Activated CD8-positive, alpha-beta memory T cell treated with anti-CD3 and anti-CD28 coated beads, Interleukin-2, amount 50 U/mL, for 24 hours (primary cell): ENCODE measurements around the gene LYRM2.

Experiments
- DNase-seq: peaks from one replicate; pipeline ENCODE4 v3.0.0-alpha.2; 2020; ENCODE audit errors: extremely low read depth

The LYRM2 gene

GRCh38 chr6:89638320-89639195 is at the start of gene LYRM2:
Gene LYRM2, minus strand, starts transcription at chr6:89638747. Its CDS starts 31 bp downstream, at chr6:89638716.
- DNase-seq: peak; percentile 76

DNA sequence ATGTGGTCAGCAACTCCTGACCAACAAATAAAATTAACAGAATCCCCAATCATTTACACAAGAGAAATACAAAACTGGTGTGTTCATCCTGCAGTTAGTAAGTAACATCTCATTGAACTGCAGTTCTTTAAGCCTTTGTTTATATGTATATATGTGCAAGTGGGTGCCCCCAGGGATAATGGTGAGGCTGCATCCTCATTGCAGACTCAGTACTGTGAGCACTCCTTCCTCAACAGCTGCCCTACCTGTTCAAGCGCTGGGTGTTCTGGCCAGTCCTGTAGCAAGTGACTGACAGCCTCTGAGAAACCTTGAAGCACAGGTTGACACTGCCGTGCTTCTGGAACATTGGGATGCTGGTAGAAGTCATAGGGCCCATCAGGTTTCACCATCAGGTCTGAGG is 49.8 kb upstream of the LYRM2 start:
- DNase-seq: no peak

DNA sequence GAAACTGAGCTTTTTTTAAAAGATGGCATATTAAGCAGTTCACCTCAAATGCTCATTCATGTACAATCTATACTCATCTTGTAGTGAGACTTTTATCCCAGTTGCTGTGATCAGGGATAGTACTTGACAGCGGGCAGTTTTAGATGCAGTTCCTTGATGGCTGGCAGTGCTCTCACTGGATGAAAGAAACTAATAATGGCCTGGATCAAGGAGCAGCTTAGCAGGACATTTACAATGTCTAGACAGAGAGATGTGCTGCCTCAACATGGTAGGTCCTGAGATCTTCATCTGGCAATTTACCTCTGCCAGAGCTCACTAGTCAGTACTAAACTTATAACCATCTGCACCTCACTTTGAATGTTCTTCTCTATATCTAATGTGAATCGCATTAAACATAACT is 46.8 kb upstream of the LYRM2 start:
- no peak for DNase-seq

DNA sequence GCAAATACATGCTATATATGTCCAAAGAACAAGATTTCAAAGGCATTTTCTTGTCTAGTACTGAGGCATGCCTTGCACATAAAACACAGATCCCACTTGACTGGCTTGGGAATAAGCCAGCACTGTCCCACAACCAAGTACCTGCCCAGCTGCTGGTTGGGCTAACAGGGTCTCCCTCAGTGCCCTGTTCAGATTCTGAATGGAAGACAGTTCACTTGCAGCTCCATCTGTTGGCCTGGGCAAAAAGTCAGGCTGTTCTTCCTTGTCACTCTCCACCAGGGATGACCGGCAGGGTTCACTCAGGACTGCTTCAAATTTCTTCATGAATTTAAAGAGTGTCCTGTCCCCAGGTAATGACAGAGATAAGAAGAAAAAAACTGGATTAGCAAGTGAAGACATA is 44.4 kb upstream of the LYRM2 start:
- DNase-seq: no peak

DNA sequence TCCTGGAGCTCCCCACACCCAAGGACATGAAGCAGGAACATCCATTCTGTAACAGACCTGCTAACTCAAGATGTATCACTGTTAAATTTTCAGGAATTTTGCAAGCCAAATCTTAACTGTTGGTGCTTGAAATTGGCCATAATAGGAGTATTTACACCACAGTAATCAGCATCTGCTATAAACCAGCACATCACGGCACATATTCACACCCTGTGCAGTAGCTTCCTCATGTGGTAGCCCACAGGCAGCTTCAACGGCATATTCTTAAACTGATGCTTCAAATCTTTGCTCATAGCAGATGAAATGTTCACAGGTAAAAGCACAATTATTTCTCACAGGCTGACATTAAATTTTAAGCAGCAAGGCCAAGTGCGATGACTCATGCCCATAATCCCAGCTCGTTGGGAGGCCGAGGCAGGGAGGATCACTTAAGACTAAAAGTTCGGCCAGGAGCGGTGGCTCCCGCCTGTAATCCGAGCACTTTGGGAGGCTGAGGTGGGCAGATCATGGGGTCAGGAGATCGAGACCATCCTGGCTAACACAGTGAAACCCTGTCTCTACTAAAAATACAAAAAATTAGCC is 43.5 kb upstream of the LYRM2 start:
- no peak for DNase-seq

DNA sequence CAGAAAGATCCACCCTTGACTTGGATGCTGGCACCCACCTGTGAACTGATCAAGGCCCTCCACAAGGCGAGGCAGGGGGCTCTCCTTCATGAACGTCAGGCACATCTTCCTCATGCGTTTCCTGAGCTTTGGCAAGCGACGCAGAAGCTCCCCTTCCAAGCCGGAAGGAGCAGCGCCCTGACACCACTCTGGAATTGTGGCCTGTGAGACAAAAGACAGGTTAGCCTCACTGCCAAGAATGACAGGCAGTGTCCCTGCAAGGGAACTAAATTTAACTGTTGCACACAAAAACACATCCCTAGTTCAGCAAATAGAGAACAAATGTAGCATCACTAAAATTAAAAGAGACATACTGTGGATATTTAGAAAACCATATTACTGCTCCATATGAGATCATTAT is 42.0 kb upstream of the LYRM2 start:
- DNase-seq: no peak

DNA sequence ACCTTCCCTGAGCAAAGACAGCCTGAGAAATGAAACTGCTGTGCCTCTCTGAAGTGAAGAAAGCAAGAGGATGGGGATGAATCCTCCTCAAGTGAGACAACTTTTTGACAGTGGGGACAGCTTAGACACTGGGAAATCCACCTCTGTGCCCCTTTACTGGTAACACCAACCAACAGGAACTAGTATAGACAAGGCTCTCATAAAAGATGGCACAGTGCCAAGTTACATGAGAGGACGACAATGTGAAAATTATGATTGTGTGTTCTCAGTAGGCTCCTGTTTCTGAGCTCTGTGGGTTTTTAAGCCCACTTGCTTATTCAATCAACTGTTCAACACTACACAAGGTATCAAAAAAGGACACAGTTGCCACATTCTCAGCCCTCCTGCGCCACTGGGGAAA is 41.6 kb upstream of the LYRM2 start:
- no peak for DNase-seq

- no peak for DNase-seq
Measured at GRCh38 chr6:89679215-89680120, 40.9 kb upstream of the LYRM2 start.

DNA sequence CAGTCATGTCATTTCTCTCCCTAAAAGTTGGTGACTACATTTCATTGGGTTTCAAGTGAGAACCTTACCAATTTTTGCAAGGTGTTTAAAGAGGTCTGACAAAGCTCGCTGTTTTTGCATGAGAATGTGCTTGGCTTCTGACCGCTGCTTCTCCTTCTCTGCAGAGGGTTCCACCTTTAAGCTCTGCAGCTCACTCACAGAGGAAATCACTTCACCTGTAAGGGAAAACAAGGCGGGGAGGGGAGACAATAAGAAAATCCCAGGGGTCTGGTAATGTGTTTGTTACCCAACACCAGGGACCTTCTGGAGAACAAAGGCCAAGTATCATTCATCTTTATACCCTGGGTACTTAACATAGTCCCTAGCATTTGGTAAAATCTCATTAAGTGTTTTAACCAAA is 40.0 kb upstream of the LYRM2 start:
- no peak for DNase-seq

DNA sequence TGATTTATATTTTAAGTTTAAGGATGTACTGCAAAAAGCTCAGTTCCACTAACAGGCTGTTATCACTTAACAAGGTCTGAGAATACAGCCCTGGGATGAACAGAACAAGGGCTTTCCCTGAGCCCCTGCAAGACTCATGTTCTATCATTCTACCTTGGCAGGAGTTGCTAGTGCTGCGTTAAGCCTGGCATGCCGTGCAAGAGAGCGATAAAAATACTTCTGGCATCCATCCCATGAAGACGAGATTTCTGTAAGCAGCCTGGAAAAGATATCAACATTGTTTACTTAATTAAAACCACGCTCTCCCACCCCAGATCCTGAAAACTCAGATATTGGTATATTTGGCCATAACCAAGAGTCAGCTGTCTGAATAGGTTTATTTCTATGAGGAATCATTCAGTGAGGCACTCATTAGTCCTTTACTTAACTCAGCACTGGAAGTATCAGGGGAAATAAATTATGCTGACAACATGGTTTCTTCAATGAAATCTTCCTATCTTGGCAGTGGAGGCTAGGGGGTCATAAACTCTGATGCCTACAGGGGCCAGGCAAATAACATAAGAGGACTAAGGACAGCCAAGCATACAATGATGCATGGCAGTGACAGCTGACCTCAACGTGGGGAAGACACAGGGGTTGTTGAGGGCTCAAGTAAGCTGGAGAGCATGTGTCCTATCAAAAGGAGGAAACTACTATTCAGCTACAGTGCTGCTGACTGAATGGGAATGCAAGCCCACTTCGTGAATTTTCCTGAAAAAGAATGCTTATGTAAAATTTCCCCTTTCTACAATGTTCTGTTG is 37.6 kb upstream of the LYRM2 start:
- no peak for DNase-seq

DNA sequence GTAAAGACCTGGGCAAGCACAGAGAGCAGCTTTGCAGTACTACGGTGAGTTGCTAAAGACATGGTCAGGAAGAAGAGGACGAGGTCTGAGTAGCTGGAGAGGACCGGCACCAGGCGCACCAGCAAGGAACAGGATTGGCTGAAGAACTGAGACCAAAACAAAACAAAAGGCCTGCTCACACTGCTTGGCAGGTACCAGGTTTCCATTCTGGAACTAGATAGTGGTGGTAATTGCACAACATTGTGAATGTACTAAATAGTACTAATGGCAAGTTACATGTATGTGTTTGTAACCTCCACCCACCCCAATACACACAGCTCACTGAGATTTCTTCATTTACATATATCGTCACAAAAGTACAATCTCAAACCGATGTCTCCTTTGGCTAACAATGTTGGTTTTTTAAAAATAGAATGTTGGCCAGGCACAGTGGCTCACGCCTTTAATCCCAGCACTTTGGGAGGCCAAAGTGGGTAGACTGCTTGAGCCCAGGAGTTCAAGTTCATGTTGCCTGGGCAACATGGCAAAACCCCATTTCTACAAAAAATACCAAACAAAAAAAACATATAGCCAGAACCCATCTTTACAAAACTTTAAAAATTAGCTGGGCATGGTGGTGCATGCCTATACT is 32.5 kb upstream of the LYRM2 start:
- DNase-seq: no peak

DNA sequence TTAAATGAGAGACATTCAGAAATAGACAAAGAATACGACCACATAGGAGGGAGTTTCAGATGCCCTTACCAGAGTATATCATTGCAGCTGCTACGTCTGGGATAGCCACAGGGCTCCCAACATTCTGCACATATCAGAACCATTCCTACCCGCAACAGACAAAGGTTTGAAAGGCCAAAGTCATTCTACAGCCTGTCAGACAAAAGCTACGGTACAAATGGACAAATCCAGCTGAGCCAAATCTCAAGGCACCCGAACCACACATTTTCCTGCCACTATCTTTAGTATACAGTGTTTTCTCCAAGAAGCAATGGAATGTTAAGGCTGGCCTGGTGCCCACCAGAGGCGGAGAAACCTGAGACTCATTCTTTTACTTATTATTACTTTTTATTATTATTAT is 30.5 kb upstream of the LYRM2 start:
- no peak for DNase-seq

- no peak for DNase-seq
Measured at GRCh38 chr6:89667872-89668556, 29.5 kb upstream of the LYRM2 start.

DNA sequence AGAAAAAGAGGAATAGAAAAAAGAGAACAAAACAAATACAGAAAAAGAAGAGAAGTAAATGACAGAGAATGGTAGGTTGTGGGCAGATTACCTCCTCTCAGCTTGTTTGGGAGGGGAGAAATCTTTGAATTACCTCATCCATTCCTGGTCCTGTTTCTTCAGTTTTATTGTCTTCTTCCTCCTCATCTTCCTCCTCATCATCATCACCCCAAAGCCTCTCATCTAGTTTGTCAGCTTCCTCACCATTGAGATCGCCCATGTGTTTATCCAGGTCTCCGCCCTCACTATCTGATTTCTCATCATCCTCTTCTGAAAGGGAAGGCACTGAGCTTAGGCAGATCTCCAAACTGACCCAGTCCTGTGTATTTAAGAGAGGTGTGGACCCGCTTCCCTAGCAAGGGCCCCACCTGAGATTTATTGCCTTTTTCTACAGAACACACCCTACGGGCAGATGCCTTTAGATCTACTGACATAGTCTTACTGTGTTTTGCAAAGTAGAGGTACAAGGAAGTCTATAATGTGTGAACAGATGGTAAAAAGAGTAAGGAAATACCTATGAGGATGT is 24.2 kb upstream of the LYRM2 start:
- DNase-seq: no peak

GRCh38 chr6:89661559-89661958 is 23.0 kb upstream of the LYRM2 start:
- DNase-seq: no peak

DNA sequence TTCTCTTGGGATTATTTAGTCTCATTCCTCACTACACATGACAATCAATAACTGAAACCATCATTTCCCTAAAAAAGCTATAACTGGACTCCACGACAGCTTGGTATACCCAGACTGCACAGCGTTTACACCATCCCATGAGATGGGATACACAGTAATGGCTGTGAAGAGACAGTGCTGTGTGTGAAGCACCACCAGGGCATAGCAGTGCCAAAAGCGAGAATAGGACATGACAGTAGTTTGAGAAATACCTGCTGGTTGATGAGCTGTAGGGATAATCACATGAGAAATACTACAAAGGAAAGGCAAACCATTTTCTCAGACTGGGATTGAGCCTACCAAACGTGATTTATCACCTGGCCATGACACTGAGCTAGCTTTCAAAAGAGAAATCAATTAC is 22.4 kb upstream of the LYRM2 start:
- DNase-seq: no peak

GRCh38 chr6:89657445-89658158 is 19.1 kb upstream of the LYRM2 start:
- no peak for DNase-seq

- DNase-seq: no peak
Measured at GRCh38 chr6:89655122-89655521, 16.6 kb upstream of the LYRM2 start.

- no peak for DNase-seq
Measured at GRCh38 chr6:89650579-89650978, 12.0 kb upstream of the LYRM2 start.

DNA sequence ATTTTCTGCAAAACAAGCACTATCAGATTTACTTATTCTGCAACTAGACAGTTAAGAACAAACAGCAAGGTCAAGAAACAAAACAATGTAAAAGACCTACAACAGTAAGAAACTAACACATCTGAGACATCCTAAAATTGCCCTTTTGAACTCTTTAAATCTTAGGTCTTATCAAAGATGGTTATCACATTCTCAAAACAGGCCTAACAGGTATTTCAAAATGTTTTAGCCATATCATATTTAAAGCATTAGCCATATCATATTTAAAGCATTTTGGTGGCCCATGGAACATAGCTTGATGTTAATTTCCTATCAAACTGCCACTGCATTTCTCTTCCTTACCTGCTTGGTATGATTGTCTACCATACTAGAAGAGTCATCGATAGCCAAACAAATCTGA is 11.1 kb upstream of the LYRM2 start:
- DNase-seq: no peak
